ENCODE data around the gene URB2.

GRCh38 chr1:229642970-229643369, 16.9 kb downstream of the URB2 start:
- TF ChIP-seq, protein P1, sequence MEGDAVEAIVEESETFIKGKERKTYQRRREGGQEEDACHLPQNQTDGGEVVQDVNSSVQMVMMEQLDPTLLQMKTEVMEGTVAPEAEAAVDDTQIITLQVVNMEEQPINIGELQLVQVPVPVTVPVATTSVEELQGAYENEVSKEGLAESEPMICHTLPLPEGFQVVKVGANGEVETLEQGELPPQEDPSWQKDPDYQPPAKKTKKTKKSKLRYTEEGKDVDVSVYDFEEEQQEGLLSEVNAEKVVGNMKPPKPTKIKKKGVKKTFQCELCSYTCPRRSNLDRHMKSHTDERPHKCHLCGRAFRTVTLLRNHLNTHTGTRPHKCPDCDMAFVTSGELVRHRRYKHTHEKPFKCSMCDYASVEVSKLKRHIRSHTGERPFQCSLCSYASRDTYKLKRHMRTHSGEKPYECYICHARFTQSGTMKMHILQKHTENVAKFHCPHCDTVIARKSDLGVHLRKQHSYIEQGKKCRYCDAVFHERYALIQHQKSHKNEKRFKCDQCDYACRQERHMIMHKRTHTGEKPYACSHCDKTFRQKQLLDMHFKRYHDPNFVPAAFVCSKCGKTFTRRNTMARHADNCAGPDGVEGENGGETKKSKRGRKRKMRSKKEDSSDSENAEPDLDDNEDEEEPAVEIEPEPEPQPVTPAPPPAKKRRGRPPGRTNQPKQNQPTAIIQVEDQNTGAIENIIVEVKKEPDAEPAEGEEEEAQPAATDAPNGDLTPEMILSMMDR (IDR thresholded peaks at IDR 0.05) = no peak
- TF ChIP-seq POLR2AphosphoS5 (IDR thresholded peaks at IDR 0.05) (no peak), POLR2A (IDR thresholded peaks at IDR 0.05) (no peak), EP300 (IDR thresholded peaks at IDR 0.05) (no peak)

Data from stomach (tissue), 4 donors.